ENCODE measurements around the gene SF3B5.
"Not testable (repeated sequence)": the region's sequence is repeated elsewhere in the genome, so short reads cannot be mapped to it uniquely, and the experiment has no call there.

The SF3B5 gene

DNA sequence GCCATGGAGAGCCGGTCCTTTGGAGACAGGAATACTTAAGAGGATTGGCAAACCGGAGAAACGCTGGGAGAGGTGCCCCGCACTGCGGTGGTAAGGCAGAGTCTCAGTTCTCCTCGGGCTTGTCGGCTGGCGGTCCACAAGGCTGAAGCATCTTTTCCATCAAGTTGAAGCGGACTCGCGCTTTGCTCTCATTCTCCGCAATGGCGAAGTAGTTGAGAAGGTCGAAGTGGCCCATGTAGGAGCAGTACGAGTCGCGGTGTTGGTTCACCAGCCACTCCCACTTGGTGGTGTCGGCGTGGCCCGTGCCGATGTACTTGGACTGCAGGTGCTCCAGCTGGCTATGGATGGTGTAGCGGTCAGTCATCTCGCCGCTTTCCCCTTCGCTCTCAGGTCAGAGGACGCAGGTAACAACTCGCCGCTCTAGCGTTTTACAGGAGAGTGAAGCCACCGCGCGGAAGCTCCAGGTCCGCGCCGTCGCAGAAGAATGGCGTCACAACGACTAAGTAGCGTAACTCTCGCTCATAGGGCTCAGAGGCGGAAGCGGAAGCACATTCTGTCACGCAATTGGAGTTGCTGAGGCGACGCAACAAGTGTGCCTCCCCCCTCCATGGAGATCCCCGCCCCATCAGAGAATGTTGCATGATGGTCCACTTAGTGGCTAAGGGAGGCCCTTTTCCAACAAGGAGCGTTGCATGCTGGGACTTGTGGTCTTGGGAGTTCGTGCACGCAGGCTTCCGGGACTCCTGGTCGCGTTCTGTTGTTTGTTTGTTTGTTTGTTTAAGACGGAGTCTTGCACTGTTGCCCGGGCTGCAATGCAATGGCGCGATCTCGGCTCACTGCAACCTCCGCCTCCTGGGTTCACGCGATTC, at the start of gene SF3B5:
TSS of gene SF3B5 (minus strand) at position 440 of the 869 bp plus-strand sequence. CDS start at position 364, 76 bp downstream.
- DNase-seq (ENCODE audit: low spot score) = peak; percentile 100

GRCh38 chr6:144144996-144145395, 49.6 kb upstream of the SF3B5 start:
- DNase-seq (ENCODE audit: low spot score) = no peak

DNA sequence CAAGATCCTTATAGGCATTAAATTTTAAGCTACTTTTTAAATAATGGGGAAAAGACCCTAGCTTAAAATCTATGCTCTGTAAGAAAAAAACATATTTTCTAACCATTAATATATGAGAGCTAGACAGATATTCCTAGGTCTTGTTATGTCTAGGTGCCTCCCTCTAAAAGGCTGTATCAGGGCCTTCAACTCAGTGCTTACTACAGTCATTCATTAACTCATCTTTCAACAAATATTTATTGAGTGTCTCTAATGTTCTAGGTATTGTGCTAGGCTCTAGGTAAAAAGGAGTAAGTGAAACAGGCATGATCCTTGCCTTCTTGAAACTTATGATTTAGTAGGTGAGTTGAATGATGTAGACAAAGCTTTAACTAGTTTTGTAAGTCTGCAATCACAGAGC, 48.5 kb upstream of the SF3B5 start:
- no peak for DNase-seq (ENCODE audit: low spot score)

- DNase-seq (ENCODE audit: low spot score) = no peak
Measured at GRCh38 chr6:144143106-144143505, 47.7 kb upstream of the SF3B5 start.

- no peak for DNase-seq (ENCODE audit: low spot score)
Measured at GRCh38 chr6:144141470-144141869, 46.1 kb upstream of the SF3B5 start.

- no peak for DNase-seq (ENCODE audit: low spot score)
Measured at GRCh38 chr6:144140867-144141266, 45.5 kb upstream of the SF3B5 start.

DNA sequence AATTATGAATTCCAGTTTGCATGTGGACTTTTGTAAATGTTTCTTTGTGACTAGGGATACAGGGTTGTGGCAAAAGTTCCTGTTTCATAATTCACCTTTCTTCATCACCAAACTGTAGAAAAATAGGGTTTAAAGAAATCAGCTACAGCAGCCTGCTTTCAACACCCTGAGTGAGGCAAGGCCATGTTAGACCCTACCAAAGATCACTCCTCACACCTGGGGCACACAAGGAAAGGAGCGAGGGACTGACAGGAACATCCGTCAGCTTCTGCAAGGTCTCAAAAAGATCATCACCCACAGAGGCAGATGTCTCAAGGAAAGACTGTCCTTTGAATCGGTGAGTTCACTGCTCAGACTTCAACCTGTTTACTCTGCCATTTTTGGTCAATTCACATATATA, 44.4 kb upstream of the SF3B5 start:
- no peak for DNase-seq (ENCODE audit: low spot score)

GRCh38 chr6:144138542-144138941, 43.2 kb upstream of the SF3B5 start:
- no peak for DNase-seq (ENCODE audit: low spot score)

DNA sequence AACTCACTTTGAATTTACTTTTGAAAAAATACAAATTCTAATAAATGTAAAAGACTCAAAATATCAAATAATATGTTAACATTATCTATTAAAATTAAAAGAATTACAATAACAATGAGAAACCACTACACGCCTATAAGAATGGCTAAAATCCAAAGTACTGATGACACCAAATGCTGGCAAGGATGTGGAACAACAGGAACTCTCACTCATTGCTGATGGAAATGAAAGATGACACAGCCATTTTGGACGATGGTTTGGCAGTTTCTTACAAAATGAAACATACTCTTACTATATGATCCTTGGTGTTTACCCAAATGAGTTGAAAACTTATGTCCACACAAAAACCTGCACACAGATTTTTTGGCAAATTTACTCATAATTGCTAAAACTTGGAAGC, 39.4 kb upstream of the SF3B5 start:
- no peak for DNase-seq (ENCODE audit: low spot score)

DNA sequence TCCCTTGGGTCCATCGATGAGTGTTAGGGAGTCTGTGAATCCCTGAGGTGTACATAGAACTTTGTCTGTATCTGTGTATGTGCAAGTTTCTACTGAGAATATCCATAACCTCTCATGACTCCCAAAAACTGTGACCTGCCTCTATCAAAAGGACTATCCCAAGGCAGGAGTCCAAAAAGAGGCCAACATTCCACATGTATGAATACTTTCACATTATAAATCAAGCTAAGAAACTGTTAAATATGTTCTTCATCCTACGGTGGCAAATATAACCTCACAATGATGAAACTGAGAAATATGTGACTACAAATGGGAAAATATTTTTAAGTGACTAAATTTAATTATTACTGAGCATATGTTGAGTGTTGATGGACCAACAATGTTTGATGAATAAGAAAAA, 38.8 kb upstream of the SF3B5 start:
- DNase-seq (ENCODE audit: low spot score) = no peak

- no peak for DNase-seq (ENCODE audit: low spot score)
Measured at GRCh38 chr6:144133225-144133821, 38.0 kb upstream of the SF3B5 start.

GRCh38 chr6:144132167-144132690, 36.9 kb upstream of the SF3B5 start:
- not testable (repeated sequence) for DNase-seq (ENCODE audit: low spot score)

GRCh38 chr6:144131248-144131709, 35.9 kb upstream of the SF3B5 start:
- no peak for DNase-seq (ENCODE audit: low spot score)

DNA sequence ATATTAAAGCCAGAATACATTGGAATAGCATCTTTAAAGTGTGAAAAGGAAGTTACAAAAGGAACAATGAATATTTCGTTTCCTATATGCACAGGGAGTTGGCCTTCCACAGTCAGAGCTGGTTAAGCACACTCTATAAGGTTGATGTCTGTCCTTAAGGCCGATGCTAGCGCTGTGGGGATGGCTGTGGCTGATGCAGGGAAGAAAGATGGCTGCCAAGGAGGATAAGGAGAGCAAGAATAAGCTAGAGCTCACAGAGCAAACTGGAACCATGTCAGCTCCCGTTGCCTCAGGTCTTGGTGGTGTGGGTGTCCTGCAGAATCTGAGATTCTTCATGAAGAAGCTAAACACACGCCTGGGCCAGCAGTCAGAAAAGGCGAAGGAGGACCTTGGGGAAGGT, 34.1 kb upstream of the SF3B5 start:
- no peak for DNase-seq (ENCODE audit: low spot score)

DNA sequence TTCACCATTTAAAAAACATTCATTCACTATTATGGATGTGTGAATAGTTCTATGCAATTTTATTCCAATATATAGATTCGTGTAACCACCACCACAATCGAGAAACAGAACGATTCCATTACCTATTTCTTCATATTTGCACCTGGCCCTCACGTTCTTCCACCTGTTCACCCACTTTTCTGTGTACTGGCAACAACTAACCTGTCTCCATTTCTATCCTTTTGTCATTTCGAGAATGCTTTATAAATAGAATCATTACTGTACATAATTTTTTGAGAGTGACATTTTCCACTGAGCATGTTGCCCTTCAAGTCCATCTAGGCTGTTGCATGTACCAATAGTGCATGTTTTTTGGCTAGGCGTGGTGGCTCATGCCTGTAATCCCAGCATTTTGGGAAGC, 31.7 kb upstream of the SF3B5 start:
- no peak for DNase-seq (ENCODE audit: low spot score)

DNA sequence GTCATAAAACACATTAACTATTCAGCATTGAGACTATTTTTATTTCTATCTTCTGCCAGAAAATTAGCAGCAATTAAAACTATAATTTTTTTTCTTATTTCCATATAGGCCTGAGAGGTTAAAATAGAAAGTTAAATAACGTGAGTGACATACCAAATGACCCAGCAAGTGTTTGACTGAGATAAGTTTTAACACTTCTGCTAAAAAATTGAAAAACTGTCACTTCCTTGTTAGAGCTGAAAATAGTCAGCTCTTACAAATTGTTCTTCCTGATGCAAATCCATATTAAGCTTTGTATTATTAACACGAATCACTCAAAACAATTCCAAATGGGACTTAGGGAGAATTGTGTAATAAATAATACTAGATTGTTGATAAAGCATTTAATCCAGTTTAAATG, 28.5 kb upstream of the SF3B5 start:
- no peak for DNase-seq (ENCODE audit: low spot score)

- no peak for DNase-seq (ENCODE audit: low spot score)
Measured at GRCh38 chr6:144123421-144123820, 28.0 kb upstream of the SF3B5 start.

- DNase-seq (ENCODE audit: low spot score) = no peak
Measured at GRCh38 chr6:144122861-144123260, 27.5 kb upstream of the SF3B5 start.

- no peak for DNase-seq (ENCODE audit: low spot score)
Measured at GRCh38 chr6:144119376-144119775, 24.0 kb upstream of the SF3B5 start.

DNA sequence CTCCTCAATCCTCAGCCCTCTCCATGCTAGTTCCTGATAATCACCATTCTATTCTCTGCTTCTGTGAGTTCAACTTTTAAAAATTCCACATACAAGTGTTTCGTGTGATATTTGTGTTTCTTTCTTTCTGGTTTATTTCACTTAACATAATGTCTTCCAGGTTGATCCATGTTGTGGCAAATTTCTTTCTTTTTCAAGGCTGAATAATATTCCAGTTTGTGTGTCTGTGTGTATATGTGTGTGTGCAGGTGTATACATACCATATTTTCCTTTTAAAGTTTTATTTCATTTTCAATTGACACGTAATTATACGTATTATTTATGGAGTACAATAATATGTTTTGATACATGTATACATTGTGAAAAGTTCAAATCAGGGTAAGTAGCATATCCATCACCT, 19.8 kb upstream of the SF3B5 start:
- no peak for DNase-seq (ENCODE audit: low spot score)

GRCh38 chr6:144113366-144113765, 18.0 kb upstream of the SF3B5 start:
- DNase-seq (ENCODE audit: low spot score) = no peak

DNA sequence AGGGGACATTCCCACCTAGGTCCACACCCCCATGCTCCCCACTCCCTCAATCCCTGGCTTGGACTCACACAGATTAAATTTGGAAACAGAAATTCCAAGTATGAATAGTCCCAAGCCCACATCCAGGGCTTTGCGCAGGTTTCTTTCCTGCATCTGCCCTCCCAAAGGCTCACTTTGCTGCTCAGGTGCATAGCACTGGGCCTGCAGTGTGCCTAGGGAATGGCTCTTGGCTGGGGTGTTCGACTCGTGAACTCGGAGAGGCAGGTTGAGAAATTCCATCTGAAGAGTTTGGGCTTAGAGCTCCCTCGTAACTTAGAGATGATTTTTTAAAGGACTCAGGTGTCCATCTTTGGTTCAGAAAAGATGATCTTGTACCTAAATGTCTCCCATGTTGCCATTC, 14.8 kb upstream of the SF3B5 start:
- no peak for DNase-seq (ENCODE audit: low spot score)

DNA sequence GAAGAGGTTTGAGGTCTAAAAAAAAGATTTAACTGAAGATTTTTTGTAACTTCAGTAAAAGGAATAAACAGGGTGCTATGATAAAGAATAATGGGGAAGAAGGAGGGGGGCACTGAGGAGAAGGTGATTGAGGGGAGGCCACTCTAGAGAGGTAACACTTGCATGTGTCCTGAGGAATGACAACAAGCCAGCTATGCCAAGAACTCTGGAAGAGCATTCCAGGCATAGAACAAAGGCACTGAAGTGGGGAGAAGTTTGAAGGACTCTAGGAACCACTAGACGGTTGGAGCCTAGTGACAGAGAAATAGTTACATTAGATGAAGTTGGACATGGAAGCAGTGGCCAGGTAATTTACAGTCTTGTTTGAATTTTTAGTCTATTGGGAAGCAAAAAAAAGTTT, 10.8 kb upstream of the SF3B5 start:
- no peak for DNase-seq (ENCODE audit: low spot score)
